SU-DHL-6 (cell line): ENCODE measurements around the gene ULK1.
A peak's percentile ranks its signal among the peaks of the same experiment; 100 is the strongest.

Experiments used
- H2AFZ ChIP-seq: fragments of 200-600 bp; sonication (generic); 2 replicates; pipeline ENCODE4 v1.6.1; 2014; ENCODE audit warnings: low read depth, mild to moderate bottlenecking, moderate library complexity, mixed read lengths, antibody characterized with exemption, low read length; ENCODE audit not compliant: severe bottlenecking
- H3F3A ChIP-seq: fragments of 200-600 bp; shearing (Covaris generic); 2 replicates; pipeline ENCODE4 v1.6.0; 2016; ENCODE audit warnings: antibody characterized with exemption, mild to moderate bottlenecking; ENCODE audit not compliant: insufficient read depth
- H3K27ac ChIP-seq: fragments of 200-600 bp; sonication (generic); 2 replicates; pipeline ENCODE4 v1.5.1; 2016; ENCODE audit warnings: low read depth, mild to moderate bottlenecking, low read length, moderate library complexity, mixed read lengths
- H3K27me3 ChIP-seq: fragments of 200-600 bp; sonication (generic), shearing (Covaris generic); 2 replicates; pipeline ENCODE4 v1.6.0; 2014; ENCODE audit warnings: mild to moderate bottlenecking, low read length
- H3K36me3 ChIP-seq: fragments of 200-600 bp; sonication (generic); 2 replicates; pipeline ENCODE4 v1.6.1; 2014; ENCODE audit warnings: mild to moderate bottlenecking, low read length, mixed read lengths
- H3K4me2 ChIP-seq: fragments of 300-600, 200-600 bp; shearing (Covaris generic), sonication (generic); 2 replicates; pipeline ENCODE4 v1.6.0; 2014; ENCODE audit warnings: low read length, low read depth, mild to moderate bottlenecking; ENCODE audit not compliant: poor library complexity, severe bottlenecking
- H3K4me3 ChIP-seq: fragments of 200-600 bp; sonication (generic); 2 replicates; pipeline ENCODE4 v1.5.1; 2014; ENCODE audit warnings: antibody characterized with exemption, low read length, mild to moderate bottlenecking, mixed read lengths; ENCODE audit not compliant: insufficient read depth, poor library complexity, severe bottlenecking
- H3K79me2 ChIP-seq: fragments of 200-600 bp; sonication (generic); 2 replicates; pipeline ENCODE4 v1.6.1; 2014; ENCODE audit warnings: mild to moderate bottlenecking, low read length, moderate library complexity; ENCODE audit not compliant: insufficient read depth
- H3K9ac ChIP-seq: fragments of 200-600 bp; sonication (generic); 2 replicates; pipeline ENCODE4 v1.7.0; 2014; ENCODE audit warnings: mild to moderate bottlenecking, low read length
- H3K9me2 ChIP-seq: fragments of 200-600 bp; sonication (generic); replicated peaks from 2 replicates; pipeline ENCODE4 v1.6.1; 2014; ENCODE audit warnings: low read length; ENCODE audit not compliant: insufficient read depth
- H3K9me3 ChIP-seq: fragments of 200-600 bp; sonication (generic); 2 replicates; pipeline ENCODE4 v1.6.1; 2014; ENCODE audit warnings: low read length, mixed read lengths; ENCODE audit not compliant: insufficient read depth
- H4K20me1 ChIP-seq: fragments of 200-600 bp; sonication (generic); 2 replicates; pipeline ENCODE4 v1.6.1; 2014; ENCODE audit warnings: low read depth, mild to moderate bottlenecking, antibody characterized with exemption, low read length, moderate library complexity, mixed read lengths
- EZH2phosphoT487 ChIP-seq: fragments of 200-600 bp; sonication (generic), shearing (Covaris generic); conservative IDR thresholded peaks from 2 replicates; pipeline ENCODE4 v1.6.1; 2018; ENCODE audit warnings: mild to moderate bottlenecking, antibody characterized with exemption, low read length, moderate library complexity, mixed read lengths
- TF ChIP-seq, protein P1 (sequence below): fragments of 200-600 bp; sonication (generic); IDR thresholded peaks from one replicate; pipeline ENCODE4 v1.5.1; 2017; ENCODE audit warnings: antibody characterized with exemption, mild to moderate bottlenecking, low read length, moderate library complexity; ENCODE audit not compliant: insufficient read depth, poor library complexity, severe bottlenecking

The ULK1 gene

GRCh38 chr12:131895640-131896079, 1.2 kb downstream of the ULK1 start:
- Histone ChIP-seq H3F3A (no peaks in the 10 kb centered on the region), H3K9ac (no peak overlapping the region), H3K27me3 (no peaks in the 10 kb centered on the region), H3K27ac (no peak overlapping the region), H2AFZ (no peak overlapping the region), H4K20me1 (no peaks in the 10 kb centered on the region), H3K79me2 (no peaks in the 10 kb centered on the region), H3K36me3 (no peaks in the 10 kb centered on the region), H3K9me2 (no peaks in the 10 kb centered on the region), H3K4me2 (peak overlapping the region; percentile 49), H3K4me3 (no peak overlapping the region), H3K9me3 (no peaks in the 10 kb centered on the region)
- TF ChIP-seq, protein P1, sequence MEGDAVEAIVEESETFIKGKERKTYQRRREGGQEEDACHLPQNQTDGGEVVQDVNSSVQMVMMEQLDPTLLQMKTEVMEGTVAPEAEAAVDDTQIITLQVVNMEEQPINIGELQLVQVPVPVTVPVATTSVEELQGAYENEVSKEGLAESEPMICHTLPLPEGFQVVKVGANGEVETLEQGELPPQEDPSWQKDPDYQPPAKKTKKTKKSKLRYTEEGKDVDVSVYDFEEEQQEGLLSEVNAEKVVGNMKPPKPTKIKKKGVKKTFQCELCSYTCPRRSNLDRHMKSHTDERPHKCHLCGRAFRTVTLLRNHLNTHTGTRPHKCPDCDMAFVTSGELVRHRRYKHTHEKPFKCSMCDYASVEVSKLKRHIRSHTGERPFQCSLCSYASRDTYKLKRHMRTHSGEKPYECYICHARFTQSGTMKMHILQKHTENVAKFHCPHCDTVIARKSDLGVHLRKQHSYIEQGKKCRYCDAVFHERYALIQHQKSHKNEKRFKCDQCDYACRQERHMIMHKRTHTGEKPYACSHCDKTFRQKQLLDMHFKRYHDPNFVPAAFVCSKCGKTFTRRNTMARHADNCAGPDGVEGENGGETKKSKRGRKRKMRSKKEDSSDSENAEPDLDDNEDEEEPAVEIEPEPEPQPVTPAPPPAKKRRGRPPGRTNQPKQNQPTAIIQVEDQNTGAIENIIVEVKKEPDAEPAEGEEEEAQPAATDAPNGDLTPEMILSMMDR, result no peak

DNA sequence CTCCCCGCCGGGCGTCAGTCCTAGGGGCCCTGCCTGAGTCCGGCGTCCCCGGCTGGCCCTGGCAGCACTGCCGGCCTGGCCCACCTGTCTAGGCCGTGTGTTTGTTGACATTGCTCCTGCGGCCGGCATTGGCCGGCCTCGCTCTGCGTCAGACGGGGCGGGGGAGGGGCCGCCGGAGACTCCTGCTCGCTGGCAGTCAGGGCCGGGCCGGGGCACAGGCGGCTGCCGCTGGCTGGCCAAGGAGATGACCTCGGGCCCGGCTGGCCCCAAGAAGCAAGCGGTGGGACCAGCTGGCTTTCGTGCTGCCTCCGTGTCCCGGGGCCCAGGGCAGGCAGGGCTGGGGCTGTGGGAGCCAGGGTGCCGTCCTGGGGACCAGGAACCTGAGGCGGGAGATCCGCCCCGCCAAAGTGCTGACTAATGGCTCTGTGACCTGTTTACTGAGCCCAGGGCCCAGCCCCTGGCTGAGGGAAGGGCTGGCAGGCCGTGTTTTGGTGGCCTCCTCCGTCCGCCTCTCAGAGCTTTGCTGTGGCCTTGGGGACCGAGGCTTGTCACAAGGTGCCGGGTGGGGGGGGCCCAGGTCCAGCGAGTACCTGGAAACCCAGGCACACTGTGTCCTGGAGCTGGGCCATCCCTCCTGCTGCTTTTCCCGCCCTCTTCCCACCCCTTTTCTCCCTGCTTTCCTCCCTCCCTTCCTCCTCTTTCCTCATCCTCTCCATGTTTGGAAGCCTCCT, 1.8 kb downstream of the ULK1 start:
- H3K27me3 ChIP-seq, result no peaks in the 10 kb centered on the region
- H3K36me3 ChIP-seq, result no peaks in the 10 kb centered on the region
- TF ChIP-seq, protein P1, result no peak
- no peaks in the 10 kb centered on the region for H3F3A ChIP-seq
- no peak overlapping the region for H2AFZ ChIP-seq
- H3K4me3 ChIP-seq, result no peak overlapping the region
- H4K20me1 ChIP-seq, result no peaks in the 10 kb centered on the region
- H3K79me2 ChIP-seq, result no peaks in the 10 kb centered on the region
- H3K9ac ChIP-seq, result no peak overlapping the region
- H3K27ac ChIP-seq, result no peak overlapping the region
- no peaks in the 10 kb centered on the region for H3K9me2 ChIP-seq
- no peak overlapping the region for H3K4me2 ChIP-seq
- no peaks in the 10 kb centered on the region for H3K9me3 ChIP-seq

DNA sequence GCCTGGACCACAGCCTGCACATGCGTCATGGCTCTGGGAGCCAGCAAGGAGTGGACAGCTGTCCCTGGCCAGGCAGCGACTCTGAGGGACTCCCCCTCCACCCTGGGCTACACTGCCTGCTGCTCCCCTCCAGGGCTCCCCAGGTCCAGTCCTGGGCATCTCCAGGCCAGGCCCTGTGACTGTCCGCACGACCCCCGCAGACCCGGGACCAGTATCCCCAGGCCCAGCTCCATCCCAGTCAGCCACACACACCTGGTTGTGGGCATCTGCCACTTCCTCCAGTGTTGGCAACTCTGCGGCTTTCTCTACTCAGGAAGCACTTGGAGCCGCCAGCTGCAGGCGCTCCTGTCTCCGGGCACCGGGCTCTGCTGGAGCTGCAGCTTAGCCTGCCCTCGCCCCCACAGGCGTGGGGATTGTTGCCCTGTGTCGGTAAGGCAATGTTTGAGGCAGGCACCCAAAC, 2.4 kb downstream of the ULK1 start:
- no peaks in the 10 kb centered on the region for H3K36me3 ChIP-seq
- no peak for TF ChIP-seq EZH2phosphoT487
- TF ChIP-seq, protein P1, result no peak
- H3K79me2 ChIP-seq, result no peaks in the 10 kb centered on the region
- no peaks in the 10 kb centered on the region for H3K9me3 ChIP-seq
- no peaks in the 10 kb centered on the region for H3K9me2 ChIP-seq
- H4K20me1 ChIP-seq, result no peaks in the 10 kb centered on the region
- no peak overlapping the region for H3K4me2 ChIP-seq
- no peak overlapping the region for H2AFZ ChIP-seq
- H3K27me3 ChIP-seq, result no peaks in the 10 kb centered on the region
- no peaks in the 10 kb centered on the region for H3F3A ChIP-seq
- H3K9ac ChIP-seq, result no peak overlapping the region
- H3K4me3 ChIP-seq, result no peak overlapping the region
- H3K27ac ChIP-seq, result no peak overlapping the region
